Hepatocyte (in vitro differentiated cells): ENCODE results near the gene COX8A.

Source experiments
- EZH2 ChIP-seq: fragments of 200-600 bp; sonication (generic); IDR thresholded peaks from 2 replicates; pipeline ENCODE4 v1.6.1; 2016; ENCODE audit warnings: antibody characterized with exemption, mild to moderate bottlenecking, borderline replicate concordance
- EZH2phosphoT487 ChIP-seq: fragments of 200-600 bp; sonication (generic); IDR thresholded peaks from one replicate; pipeline ENCODE4 v1.6.1; 2018; ENCODE audit warnings: antibody characterized with exemption, mild to moderate bottlenecking, low read depth, moderate library complexity; ENCODE audit not compliant: unreplicated experiment, severe bottlenecking
- TF ChIP-seq, protein P1 (sequence below): fragments of 200-600 bp; sonication (generic); IDR thresholded peaks from 2 replicates; pipeline ENCODE4 v1.5.1; 2016; ENCODE audit warnings: antibody characterized with exemption, mild to moderate bottlenecking; ENCODE audit not compliant: poor library complexity

GRCh38 chr11:64007629-64008282 lies 33.3 kb downstream of the COX8A start:
- TF ChIP-seq, protein P1, sequence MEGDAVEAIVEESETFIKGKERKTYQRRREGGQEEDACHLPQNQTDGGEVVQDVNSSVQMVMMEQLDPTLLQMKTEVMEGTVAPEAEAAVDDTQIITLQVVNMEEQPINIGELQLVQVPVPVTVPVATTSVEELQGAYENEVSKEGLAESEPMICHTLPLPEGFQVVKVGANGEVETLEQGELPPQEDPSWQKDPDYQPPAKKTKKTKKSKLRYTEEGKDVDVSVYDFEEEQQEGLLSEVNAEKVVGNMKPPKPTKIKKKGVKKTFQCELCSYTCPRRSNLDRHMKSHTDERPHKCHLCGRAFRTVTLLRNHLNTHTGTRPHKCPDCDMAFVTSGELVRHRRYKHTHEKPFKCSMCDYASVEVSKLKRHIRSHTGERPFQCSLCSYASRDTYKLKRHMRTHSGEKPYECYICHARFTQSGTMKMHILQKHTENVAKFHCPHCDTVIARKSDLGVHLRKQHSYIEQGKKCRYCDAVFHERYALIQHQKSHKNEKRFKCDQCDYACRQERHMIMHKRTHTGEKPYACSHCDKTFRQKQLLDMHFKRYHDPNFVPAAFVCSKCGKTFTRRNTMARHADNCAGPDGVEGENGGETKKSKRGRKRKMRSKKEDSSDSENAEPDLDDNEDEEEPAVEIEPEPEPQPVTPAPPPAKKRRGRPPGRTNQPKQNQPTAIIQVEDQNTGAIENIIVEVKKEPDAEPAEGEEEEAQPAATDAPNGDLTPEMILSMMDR = no peak
- no peak for TF ChIP-seq EZH2
- TF ChIP-seq EZH2phosphoT487 = no peak
